ENCODE results near the gene MRGPRF. TPM values are rescaled to one million over a fixed set of nuclear protein-coding genes. Genes with fewer than 3 reads are reported as not detected.

The MRGPRF gene
- total RNA-seq, 6 experiments from 2014 or later, result 1.6 to 3.4 (median 2.0) TPM

GRCh38 chr11:68993546-68993945 is 19.5 kb downstream of the MRGPRF start:
- ATAC-seq, result no peak
- H3K9me3 ChIP-seq, result no peaks in the 10 kb centered on the region
- H3K4me3 ChIP-seq, result no peak overlapping the region
- TF ChIP-seq CTCF (IDR thresholded peaks at IDR 0.05) (no peak), POLR2A (IDR thresholded peaks at IDR 0.05) (no peak)
- intact Hi-C loops (cut with DNase I), result no loop called here
- H3K27ac ChIP-seq, result no peak overlapping the region
- H3K4me1 ChIP-seq, result peaks cover 0 to 4% (median 0%) of the 10 kb centered on the region in 4 donors
- WGBS (ENCODE audit: insufficient coverage, low coverage, low lambda C conversion rate, missing lambda C conversion rate), result 40% methylated on average over 7 of the region's 7 CpGs
- DNase-seq, result no peak
- no peaks in the 10 kb centered on the region for H3K36me3 ChIP-seq
- H3K27me3 ChIP-seq, result no peaks in the 10 kb centered on the region

- DNase-seq (peak in 1 of 3 donors; percentile 35), ATAC-seq (no peak)
- Histone ChIP-seq H3K27me3 (no peaks in the 10 kb centered on the region), H3K4me1 (no peaks in the 10 kb centered on the region), H3K9me3 (no peaks in the 10 kb centered on the region), H3K4me3 (no peak overlapping the region), H3K36me3 (no peaks in the 10 kb centered on the region), H3K27ac (no peak overlapping the region)
- WGBS (ENCODE audit: insufficient coverage, low coverage, low lambda C conversion rate, missing lambda C conversion rate), result 75% methylated on average over 1 of the region's 14 CpGs
- intact Hi-C loops (cut with DNase I), result no loop called here
- TF ChIP-seq CTCF (IDR thresholded peaks at IDR 0.05) (no peak), POLR2A (IDR thresholded peaks at IDR 0.05) (no peak)
Measured at GRCh38 chr11:68992743-68993255, 20.2 kb downstream of the MRGPRF start.

GRCh38 chr11:68990995-68991780 is 21.9 kb downstream of the MRGPRF start:
- Histone ChIP-seq H3K36me3 (no peaks in the 10 kb centered on the region), H3K9me3 (no peaks in the 10 kb centered on the region), H3K4me3 (no peak overlapping the region), H3K27ac (no peak overlapping the region), H3K4me1 (no peaks in the 10 kb centered on the region), H3K27me3 (no peaks in the 10 kb centered on the region)
- DNase-seq (peak in 1 of 3 donors; percentile 29), ATAC-seq (peak in 1 of 4 donors; percentile 41)
- TF ChIP-seq CTCF (IDR thresholded peaks at IDR 0.05), result no peak
- TF ChIP-seq POLR2A (IDR thresholded peaks at IDR 0.05), result no peak
- no CpG with 5 or more reads among the region's 16 CpGs for WGBS (ENCODE audit: insufficient coverage, low coverage, low lambda C conversion rate, missing lambda C conversion rate)
- intact Hi-C loops (cut with DNase I), result no loop called here

DNA sequence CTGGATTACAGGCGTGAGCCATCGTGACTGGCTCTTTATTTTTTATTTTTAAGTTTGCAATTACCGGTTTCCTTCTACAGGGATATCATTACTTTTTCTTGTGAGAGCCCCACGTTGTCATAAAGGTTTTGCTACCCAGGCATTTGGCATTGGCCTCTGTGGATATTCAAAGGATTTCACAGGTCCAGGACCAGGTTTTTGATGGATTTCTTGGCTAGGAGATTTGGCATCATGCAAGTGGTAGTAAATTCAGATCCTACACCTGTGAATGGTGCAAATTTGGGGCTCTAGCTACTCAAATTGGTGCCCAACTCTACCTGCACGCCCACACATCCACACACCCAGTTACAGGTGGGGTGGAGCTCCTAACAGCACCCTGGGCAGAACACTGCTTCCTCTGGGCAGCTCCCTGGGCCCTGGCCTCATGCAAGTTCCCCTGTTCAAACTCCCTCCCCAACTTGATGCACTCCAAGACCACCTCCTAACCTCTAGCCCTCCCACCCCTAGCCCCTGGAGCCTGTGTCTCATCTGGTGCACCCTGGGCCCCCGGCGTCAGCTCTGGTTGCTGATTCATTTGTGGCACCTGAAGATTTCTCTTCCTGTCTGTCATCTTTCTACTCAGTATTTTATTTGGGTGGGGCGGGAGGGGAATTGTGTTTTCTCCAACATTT is 23.0 kb downstream of the MRGPRF start:
- peak in 1 of 3 donors; percentile 25 for DNase-seq
- intact Hi-C loops (cut with DNase I), result no loop called here
- Histone ChIP-seq H3K27me3 (no peaks in the 10 kb centered on the region), H3K9me3 (no peaks in the 10 kb centered on the region), H3K4me3 (no peak overlapping the region), H3K36me3 (no peaks in the 10 kb centered on the region), H3K4me1 (no peaks in the 10 kb centered on the region), H3K27ac (no peak overlapping the region)
- ATAC-seq, result no peak
- no peak for TF ChIP-seq CTCF (IDR thresholded peaks at IDR 0.05)
- TF ChIP-seq POLR2A (IDR thresholded peaks at IDR 0.05), result no peak
- WGBS (ENCODE audit: insufficient coverage, low coverage, low lambda C conversion rate, missing lambda C conversion rate), result 89% methylated on average over 7 of the region's 8 CpGs
